ENCODE results near the gene AAK1. TPM values are rescaled to one million over a fixed set of nuclear protein-coding genes. Genes with fewer than 3 reads are reported as not detected.
A peak's percentile ranks its signal among the peaks of the same experiment; 100 is the strongest.
"Not testable (repeated sequence)": the region's sequence is repeated elsewhere in the genome, so short reads cannot be mapped to it uniquely, and the experiment has no call there.

Gene AAK1
- total RNA-seq, 1 experiment from 2014 or later = 35.6 TPM

- H3K9me3 Mint-ChIP-seq; H3K36me3 Mint-ChIP-seq; CTCF ChIA-PET; H3K27ac Mint-ChIP-seq; POLR2A ChIA-PET; H3K4me3 Mint-ChIP-seq; H3K27me3 Mint-ChIP-seq (ENCODE audit: low read depth); DNase-seq (ENCODE audit: low spot score); ATAC-seq: not testable (repeated sequence)
- peaks cover 26% of the 10 kb centered on the region for H3K4me1 Mint-ChIP-seq
Measured at GRCh38 chr2:69575371-69575770, 68.2 kb downstream of the AAK1 start.

DNA sequence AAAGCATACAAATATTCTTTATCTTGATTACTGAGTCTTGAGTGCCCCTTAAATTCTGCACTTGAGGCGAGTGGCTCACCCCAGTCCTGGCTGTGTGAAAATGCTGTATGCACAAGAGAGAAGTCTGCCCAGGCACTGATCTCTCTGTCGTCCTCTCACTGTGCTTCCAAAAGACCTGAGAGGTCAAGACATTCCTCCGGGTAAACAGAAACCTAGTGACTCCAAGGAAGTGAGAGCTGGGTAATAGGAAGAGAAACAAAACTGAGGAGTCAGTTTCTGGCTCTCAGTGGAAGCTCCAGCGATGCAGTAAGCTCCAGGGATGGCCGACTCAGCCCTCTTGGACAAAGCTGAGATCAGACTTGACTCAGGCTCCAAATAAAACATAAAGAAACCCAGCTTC lies 70.9 kb downstream of the AAK1 start:
- CTCF ChIA-PET = interaction anchor here (0.7 to 2.8 kb wide), 3 partner anchors 8 to 152 kb away, joined by 5 to 21 read pairs (median 5); no protein-coding TSS in a partner anchor
- no peaks in the 10 kb centered on the region for H3K36me3 Mint-ChIP-seq
- H3K27ac Mint-ChIP-seq = peak overlapping the region; percentile 45; the same call in 1 of the 2 replicates
- POLR2A ChIA-PET = interaction anchor here (1.1 kb wide), 1 partner anchor 14 kb away, joined by 4 read pairs; no protein-coding TSS in a partner anchor
- TF ChIP-seq, protein P1, sequence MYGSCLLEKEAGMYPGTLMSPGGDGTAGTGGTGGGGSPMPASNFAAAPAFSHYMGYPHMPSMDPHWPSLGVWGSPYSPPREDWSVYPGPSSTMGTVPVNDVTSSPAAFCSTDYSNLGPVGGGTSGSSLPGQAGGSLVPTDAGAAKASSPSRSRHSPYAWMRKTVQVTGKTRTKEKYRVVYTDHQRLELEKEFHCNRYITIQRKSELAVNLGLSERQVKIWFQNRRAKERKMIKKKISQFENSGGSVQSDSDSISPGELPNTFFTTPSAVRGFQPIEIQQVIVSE (CRISPR knock-in tag; IDR thresholded peaks at IDR 0.05; ENCODE audit: borderline replicate concordance) = no peak
- TF ChIP-seq FOXJ3 (CRISPR knock-in tag; IDR thresholded peaks at IDR 0.05; ENCODE audit: borderline replicate concordance) = no peak
- no peak overlapping the region for H3K4me3 Mint-ChIP-seq
- DNase-seq (ENCODE audit: low spot score) (no peak), ATAC-seq (no peak)
- peaks cover 17% of the 10 kb centered on the region for H3K4me1 Mint-ChIP-seq
- no peaks in the 10 kb centered on the region for H3K9me3 Mint-ChIP-seq
- no peaks in the 10 kb centered on the region for H3K27me3 Mint-ChIP-seq (ENCODE audit: low read depth)

DNA sequence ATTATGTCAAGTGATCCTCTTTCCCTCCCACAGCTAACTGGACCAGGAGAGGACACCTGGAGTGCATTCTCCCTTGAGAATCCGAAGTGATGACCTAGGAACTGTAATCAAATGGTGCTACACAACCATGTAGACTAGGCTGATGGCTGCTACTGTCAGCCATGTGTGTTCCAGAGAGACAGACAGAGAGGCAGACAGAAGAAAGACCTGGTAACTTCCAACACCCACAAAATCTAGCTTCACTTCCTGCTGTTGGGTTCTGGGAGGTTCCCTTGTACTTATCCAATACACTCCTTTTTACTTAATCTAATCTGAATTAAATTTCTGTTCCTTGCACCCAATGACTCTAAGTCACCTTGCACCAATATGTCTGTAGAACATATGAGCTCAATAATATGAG lies 72.3 kb downstream of the AAK1 start:
- CTCF ChIA-PET = no interaction called here
- peaks cover 8% of the 10 kb centered on the region; the same call in 1 of the 2 replicates for H3K4me1 Mint-ChIP-seq
- TF ChIP-seq MYBL2 (CRISPR knock-in tag; IDR thresholded peaks at IDR 0.05) = no peak
- TF ChIP-seq ZNF263 (CRISPR knock-in tag; IDR thresholded peaks at IDR 0.05; ENCODE audit: low read depth) = no peak
- TF ChIP-seq TCF7 (CRISPR knock-in tag; IDR thresholded peaks at IDR 0.05; ENCODE audit: low read depth) = no peak
- no peak for TF ChIP-seq STAT6 (CRISPR knock-in tag; conservative IDR thresholded peaks at IDR 0.05; ENCODE audit: low read depth)
- TF ChIP-seq ELF4 (CRISPR knock-in tag; IDR thresholded peaks at IDR 0.05; ENCODE audit: low read depth) = no peak
- TF ChIP-seq, protein P1 (CRISPR knock-in tag; IDR thresholded peaks at IDR 0.05; ENCODE audit: borderline replicate concordance) = no peak
- no peak for TF ChIP-seq ZNF396 (CRISPR knock-in tag; IDR thresholded peaks at IDR 0.05; ENCODE audit: borderline replicate concordance)
- TF ChIP-seq, protein P2, sequence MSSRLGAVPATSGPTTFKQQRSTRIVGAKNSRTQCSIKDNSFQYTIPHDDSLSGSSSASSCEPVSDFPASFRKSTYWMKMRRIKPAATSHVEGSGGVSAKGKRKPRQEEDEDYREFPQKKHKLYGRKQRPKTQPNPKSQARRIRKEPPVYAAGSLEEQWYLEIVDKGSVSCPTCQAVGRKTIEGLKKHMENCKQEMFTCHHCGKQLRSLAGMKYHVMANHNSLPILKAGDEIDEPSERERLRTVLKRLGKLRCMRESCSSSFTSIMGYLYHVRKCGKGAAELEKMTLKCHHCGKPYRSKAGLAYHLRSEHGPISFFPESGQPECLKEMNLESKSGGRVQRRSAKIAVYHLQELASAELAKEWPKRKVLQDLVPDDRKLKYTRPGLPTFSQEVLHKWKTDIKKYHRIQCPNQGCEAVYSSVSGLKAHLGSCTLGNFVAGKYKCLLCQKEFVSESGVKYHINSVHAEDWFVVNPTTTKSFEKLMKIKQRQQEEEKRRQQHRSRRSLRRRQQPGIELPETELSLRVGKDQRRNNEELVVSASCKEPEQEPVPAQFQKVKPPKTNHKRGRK (CRISPR knock-in tag; IDR thresholded peaks at IDR 0.05; ENCODE audit: borderline replicate concordance) = no peak
- no peak for TF ChIP-seq ZNF416 (CRISPR knock-in tag; IDR thresholded peaks at IDR 0.05)
- TF ChIP-seq TEAD1 (CRISPR knock-in tag; IDR thresholded peaks at IDR 0.05) = no peak
- TF ChIP-seq, protein P3, sequence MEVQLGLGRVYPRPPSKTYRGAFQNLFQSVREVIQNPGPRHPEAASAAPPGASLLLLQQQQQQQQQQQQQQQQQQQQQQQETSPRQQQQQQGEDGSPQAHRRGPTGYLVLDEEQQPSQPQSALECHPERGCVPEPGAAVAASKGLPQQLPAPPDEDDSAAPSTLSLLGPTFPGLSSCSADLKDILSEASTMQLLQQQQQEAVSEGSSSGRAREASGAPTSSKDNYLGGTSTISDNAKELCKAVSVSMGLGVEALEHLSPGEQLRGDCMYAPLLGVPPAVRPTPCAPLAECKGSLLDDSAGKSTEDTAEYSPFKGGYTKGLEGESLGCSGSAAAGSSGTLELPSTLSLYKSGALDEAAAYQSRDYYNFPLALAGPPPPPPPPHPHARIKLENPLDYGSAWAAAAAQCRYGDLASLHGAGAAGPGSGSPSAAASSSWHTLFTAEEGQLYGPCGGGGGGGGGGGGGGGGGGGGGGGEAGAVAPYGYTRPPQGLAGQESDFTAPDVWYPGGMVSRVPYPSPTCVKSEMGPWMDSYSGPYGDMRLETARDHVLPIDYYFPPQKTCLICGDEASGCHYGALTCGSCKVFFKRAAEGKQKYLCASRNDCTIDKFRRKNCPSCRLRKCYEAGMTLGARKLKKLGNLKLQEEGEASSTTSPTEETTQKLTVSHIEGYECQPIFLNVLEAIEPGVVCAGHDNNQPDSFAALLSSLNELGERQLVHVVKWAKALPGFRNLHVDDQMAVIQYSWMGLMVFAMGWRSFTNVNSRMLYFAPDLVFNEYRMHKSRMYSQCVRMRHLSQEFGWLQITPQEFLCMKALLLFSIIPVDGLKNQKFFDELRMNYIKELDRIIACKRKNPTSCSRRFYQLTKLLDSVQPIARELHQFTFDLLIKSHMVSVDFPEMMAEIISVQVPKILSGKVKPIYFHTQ (CRISPR knock-in tag; IDR thresholded peaks at IDR 0.05) = no peak
- no peak for TF ChIP-seq ZNF121 (CRISPR knock-in tag; IDR thresholded peaks at IDR 0.05)
- TF ChIP-seq NR3C1 (CRISPR knock-in tag; conservative IDR thresholded peaks at IDR 0.05; ENCODE audit: low read depth) = no peak
- TF ChIP-seq NFYB (CRISPR knock-in tag; conservative IDR thresholded peaks at IDR 0.05; ENCODE audit: low read depth) = no peak
- TF ChIP-seq GRHL2 (CRISPR knock-in tag; IDR thresholded peaks at IDR 0.05; ENCODE audit: insufficient replicate concordance, severe bottlenecking) = no peak
- TF ChIP-seq, protein P4, sequence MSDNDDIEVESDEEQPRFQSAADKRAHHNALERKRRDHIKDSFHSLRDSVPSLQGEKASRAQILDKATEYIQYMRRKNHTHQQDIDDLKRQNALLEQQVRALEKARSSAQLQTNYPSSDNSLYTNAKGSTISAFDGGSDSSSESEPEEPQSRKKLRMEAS (CRISPR knock-in tag; IDR thresholded peaks at IDR 0.05) = no peak

More for the DNA sequence above, 72.3 kb downstream of the AAK1 start:
- POLR2A ChIA-PET = no interaction called here
- no peaks in the 10 kb centered on the region for H3K9me3 Mint-ChIP-seq
- DNase-seq (ENCODE audit: low spot score) (no peak), ATAC-seq (no peak)
- no peaks in the 10 kb centered on the region for H3K36me3 Mint-ChIP-seq
- H3K27me3 Mint-ChIP-seq (ENCODE audit: low read depth) = no peaks in the 10 kb centered on the region
- H3K4me3 Mint-ChIP-seq = no peak overlapping the region
- H3K27ac Mint-ChIP-seq = no peak overlapping the region
